Right ventricle myocardium superior (tissue), 1 donor: ENCODE results near the gene SLC6A4. TPM values are rescaled to one million over a fixed set of nuclear protein-coding genes. Genes with fewer than 3 reads are reported as not detected.

Experiments used
- ATAC-seq: fragments of 200-7000 bp; cut with Tn5 transposase; one replicate; pipeline ENCODE4 v1.9.1; 2020; ENCODE audit warnings: mild to moderate bottlenecking; ENCODE audit not compliant: poor library complexity
- DNase-seq: peaks from one replicate; pipeline ENCODE4 v3.0.0-alpha.2; 2020
- intact Hi-C: fragments of 100-400 bp; cut with DNase I; formaldehyde crosslinking; loops from one replicate; pipeline ENCODE4 v1.11.2; 2022
- total RNA-seq: library from RNA; stranded (reverse); fragmentation: NEBNext Ultra II Directional; extraction: Animal tissue kit (Norgen Biotek cat#: 25700); gene quantifications from one replicate; pipeline ENCODE4 v1.2.1, GENCODE V29; 2021
- donor health status: DM: no; HTN: yes; CAD: no; lungs with severe emphysema.

Gene SLC6A4
- total RNA-seq, 1 donor from 2014 or later = 0.75 TPM

DNA sequence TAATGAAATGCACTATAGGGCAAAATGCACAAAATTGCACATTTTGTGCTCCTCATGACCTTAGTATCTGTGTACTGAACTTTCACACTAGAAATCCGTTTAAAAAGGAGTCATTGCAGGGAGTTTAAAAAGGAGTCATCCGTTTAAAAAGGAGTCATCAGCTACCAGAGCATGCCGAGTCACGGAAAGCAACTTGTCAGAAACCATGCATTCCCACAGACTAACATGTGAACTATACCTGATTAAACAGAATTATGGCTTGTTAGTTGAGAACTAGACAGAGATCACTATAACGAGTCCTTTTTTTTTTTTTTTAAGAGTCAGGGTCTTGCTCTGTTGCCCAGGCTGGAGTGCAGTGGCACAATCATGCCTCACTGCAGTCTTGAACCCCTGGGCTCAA lies 35.9 kb downstream of the SLC6A4 start:
- no peak for DNase-seq
- intact Hi-C loops = no loop called here
- ATAC-seq = no peak

DNA sequence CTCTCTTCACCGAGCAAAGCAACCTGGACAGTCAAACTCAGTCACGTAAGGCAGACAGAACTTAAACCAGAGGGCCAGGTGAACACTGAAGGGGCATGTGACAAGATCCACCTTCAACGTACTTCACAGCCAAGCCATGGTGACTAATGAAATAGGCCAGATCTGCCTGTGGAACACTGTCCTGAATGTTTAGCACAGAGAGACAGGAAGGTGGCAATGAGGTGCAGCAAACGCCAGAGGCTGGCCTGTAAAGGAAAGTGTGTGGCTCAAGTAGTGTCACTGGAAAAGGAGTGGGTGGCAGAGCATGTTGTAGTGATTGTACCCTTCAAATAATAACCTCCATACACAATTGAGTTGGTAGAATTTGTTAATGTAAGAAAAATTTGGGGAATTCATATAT lies 38.1 kb downstream of the SLC6A4 start:
- ATAC-seq (peak; percentile 31), DNase-seq (no peak)
- intact Hi-C loops = no loop called here

DNA sequence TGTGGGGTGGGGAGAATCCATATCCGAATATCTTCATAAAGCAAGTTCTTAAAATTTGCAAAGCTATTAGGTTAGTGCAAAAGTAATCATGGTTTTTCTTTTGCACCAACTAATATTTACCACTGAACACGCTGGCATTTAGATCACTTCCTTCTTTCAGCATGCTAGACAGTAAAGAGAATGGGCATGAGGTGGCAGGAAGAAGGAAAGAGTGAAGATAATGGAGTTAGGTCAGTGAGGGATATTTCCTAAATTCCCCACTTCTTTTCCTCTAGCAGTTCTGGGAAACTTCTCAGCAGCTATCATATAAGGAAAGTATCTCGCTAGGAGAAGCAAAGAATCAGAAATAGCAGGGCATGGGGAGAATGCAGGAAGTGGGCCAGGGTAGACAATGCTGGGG lies 39.0 kb downstream of the SLC6A4 start:
- DNase-seq (no peak), ATAC-seq (no peak)
- intact Hi-C loops = no loop called here

DNA sequence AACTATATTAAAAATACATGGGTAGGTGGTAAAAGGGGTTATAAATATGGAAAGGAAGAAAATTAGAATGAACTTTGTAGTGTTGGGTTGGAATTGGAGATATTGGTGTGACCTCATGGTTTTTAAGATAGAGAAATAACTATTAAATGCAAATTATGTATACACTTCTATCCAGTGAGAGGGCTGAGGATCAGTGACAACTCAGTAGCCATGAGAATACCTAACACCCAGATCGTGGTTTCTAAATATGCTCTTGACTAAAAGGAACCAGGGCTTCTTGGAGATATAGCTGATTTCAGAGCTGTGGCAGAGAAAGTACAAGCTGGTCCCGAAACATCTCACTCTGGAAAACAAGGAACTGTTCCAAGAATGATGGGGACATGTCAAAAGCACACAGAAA lies 44.4 kb downstream of the SLC6A4 start:
- intact Hi-C loops = no loop called here
- no peak for ATAC-seq
- no peak for DNase-seq

DNA sequence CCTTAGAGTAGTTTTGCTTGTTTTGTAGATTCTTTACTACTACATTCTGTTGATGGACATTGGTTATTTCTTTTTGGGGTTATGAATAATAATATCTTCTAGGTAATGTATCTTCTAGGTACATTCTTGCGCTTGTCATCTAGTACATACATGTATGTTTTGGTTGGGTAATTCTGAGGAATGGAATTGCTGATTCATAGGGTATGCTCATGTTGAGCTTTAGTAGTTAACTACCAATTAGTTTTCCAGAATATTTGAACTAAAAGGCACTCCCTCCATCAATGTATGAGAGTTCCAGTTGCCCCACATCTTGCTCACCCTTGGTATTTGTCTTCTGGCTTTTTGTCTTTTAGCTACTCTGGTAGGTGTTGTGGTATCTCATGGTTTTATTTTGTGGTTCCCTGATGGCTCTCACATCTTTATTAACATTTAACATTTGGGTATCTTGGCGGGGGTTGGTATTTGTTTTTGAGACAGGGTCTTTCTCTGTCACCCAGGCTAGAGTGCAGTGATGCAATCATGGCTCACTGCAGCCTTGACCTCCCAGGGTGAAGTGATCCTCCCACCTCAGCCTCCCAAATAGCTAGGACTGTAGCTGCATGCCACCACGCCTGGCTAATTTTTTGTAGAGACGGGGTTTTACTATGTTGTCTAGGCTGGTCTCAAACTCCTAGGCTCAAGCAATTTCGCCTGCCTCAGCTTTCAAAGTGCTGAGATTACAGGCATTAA lies 47.1 kb downstream of the SLC6A4 start:
- ATAC-seq (no peak), DNase-seq (no peak)
- intact Hi-C loops = no loop called here

DNA sequence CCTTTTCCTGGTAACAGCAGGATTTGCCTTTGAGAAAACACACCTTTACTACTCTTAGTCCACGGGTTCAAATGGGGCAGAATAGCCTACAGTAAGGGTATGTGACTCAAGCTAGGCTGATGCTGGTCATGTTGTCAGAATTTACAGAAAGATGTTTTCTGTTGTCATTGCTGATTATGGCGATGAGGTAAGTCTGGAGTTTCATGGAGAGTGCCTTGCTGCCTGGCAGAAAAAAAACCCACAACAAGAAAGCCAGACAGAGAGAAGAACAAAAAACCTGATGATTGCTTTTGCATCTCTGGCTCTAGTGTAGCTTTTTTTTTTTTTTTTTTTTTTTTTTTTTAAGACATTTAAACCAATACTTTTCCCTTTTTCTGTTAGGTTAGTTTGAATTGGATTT lies 47.9 kb downstream of the SLC6A4 start:
- intact Hi-C loops = no loop called here
- DNase-seq (no peak), ATAC-seq (no peak)

DNA sequence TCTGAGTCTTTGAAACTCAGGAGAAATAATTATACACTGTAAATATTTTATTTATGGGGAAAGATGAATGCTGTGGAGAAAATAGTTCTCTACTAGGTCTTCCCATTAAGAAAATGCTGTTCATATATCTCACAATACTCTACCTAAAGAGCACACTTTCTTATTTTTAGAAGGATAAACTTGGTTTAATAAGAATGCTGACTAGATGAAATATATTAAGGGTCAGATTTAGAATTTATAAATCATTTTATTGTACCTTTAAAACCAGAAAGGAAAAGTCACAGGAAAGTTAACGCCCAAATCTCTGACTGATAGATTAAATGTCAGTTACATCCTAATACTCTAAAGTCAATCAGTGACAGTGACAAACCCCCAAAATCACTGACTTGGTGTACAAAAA lies 48.7 kb downstream of the SLC6A4 start:
- intact Hi-C loops = no loop called here
- no peak for DNase-seq
- ATAC-seq = no peak

DNA sequence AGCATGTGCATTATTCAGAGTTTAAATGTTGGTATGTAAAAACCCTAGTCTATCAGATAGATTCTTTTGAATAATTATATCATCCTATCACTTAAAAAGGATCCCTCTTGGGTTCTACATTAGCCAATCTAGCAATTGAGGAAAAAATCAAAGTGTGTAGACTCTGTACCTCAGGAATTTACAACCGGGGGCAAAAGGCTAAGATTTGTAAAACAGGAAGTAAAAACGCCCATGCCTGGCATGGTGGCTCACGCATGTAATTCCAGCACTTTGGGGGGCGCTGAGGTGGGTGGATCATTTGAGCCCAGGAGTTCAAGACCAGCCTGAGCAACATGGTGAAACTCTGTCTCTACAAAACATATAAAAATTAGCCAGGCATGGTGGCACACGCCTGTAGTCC lies 58.6 kb downstream of the SLC6A4 start:
- ATAC-seq = no peak
- intact Hi-C loops = no loop called here
- no peak for DNase-seq

DNA sequence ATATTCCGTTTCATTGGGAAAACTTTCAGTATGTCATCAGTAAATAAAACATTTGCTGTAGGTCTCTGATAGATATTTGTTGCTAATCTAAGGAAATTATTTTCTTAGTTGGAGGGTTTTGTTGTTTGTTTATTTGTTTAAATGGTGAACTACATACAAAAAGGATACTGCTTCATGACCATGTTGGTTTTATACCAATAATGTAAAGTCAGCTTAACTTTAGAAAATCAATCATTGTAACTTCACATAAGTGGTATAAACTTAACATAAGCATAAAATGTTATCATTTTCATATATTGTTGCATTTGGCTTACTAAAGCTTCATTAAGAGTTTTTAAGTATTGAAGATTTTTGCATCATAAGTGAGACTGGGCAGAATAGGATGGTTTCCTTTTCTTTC lies 60.9 kb downstream of the SLC6A4 start:
- ATAC-seq (no peak), DNase-seq (no peak)
- intact Hi-C loops = no loop called here

DNA sequence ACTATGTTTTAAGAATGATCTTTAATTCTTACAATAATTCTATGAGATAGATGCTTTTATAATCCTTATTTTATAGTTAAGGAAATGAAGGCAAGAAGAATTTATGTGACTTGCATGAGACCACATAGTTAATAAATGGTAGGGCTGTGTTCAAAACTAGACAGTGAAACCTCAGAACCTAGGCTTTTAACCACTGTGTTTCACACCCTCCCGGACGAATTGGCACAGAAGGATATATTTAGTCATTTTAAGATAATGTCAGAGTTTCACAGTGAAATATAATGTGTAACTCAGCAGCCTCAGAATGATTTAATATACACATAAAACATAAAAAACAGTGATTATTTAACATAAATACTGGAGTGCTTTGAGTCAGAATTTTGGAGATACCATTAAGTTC lies 61.8 kb downstream of the SLC6A4 start:
- ATAC-seq = no peak
- intact Hi-C loops = no loop called here

DNA sequence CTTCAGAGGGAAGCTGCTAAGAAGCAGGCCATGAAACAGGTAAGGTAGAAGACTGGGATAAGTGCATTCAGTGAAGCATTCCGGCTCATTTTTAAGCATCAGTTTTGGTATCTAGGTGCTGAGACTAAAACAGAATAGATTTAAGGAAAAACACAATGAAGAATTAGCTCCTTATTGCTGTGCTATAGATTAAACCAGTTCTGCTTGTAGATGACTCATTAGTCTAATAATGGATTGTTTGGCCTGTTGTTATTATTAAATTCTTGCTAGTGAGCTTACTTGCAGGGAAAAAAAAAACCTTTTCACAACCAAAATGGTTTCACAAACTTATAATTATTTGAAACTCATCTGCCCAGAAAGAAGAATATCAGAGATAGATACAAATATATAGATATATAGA lies 62.9 kb downstream of the SLC6A4 start:
- ATAC-seq (no peak), DNase-seq (no peak)
- intact Hi-C loops = no loop called here

More for the DNA sequence above, 61.8 kb downstream of the SLC6A4 start:
- no peak for DNase-seq

DNA sequence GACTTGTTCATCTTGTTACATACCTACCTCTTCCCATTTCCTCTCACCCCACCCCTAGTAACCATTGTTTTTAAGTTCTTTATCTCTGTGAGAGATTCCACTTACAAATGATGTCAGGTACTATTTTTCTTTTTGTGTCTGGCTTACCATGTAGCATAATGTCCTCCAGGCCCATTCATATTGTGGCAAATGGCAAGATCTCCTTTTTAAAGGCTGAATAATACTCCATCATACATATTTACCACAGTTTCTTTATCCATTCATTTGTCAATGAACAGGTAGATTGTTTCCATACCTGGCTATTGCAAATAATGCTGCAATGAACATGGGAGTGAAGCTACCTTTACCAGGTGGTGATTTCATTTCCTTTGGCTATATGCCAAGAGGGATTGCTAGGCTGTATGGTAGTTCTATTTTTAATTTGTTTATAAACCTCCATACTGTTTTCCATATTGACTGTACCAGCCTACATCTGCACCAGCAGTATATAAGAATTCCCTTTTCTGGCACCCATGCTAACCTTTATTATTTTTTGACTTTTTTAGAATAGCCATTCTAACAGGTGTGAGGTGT lies 65.0 kb downstream of the SLC6A4 start:
- DNase-seq (no peak), ATAC-seq (no peak)
- intact Hi-C loops = no loop called here

DNA sequence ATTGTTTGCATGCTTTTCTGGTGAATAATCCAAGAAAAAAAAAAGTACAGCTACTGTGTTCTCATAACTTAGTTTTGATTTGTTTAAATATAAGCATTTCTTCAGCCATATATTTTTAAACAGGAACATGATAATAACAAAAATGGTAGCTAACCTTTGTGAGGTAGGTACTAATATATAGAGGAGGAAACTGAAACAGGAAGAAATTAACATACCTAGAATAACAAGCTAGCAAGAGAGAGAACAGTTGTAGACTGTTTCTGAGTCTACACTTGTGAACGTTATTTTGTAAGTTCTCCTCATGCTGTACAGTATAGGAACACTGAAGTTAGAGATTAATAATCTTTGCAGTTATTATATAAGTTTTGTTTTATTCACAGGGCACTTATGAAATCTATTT lies 69.5 kb downstream of the SLC6A4 start:
- ATAC-seq (no peak), DNase-seq (no peak)
- intact Hi-C loops = no loop called here

DNA sequence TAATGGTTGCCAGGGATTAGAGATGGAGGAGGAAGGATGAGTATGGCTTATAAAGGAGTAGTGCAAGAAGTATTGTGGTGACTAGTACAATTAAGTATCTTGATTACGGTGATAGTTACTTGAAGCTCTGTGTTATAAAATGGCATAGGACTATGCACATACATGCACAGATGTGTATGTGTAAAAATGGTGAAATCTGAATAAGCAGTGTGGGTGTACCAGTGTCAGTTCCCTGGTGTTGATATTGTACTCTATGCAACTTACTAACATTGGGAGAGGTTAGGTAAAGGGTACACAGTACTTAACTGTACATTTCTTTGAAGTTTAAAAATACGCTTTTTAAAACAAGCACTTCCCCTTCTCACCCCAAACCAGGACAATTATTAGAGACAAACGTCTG lies 70.3 kb downstream of the SLC6A4 start:
- no peak for ATAC-seq
- DNase-seq = no peak
- intact Hi-C loops = no loop called here

DNA sequence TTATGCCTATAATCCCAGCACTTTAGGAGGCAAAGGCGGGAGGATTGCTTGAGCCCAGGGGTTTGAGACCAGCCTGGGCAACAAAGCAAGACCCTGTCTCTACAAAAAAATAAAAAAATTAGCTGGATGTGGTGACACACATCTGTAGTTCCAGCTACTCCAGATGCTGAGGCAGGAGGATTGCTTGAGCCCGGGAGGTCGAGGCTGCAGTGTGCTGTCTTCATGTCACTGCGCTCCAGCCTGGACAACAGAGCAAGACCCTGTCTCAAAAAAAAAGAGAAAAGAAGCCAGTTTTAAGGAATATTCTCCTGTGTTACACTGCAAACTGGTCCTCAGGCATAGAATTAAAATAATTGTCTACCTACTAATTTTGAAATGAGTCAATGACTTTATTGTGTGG lies 71.0 kb downstream of the SLC6A4 start:
- intact Hi-C loops = no loop called here

DNA sequence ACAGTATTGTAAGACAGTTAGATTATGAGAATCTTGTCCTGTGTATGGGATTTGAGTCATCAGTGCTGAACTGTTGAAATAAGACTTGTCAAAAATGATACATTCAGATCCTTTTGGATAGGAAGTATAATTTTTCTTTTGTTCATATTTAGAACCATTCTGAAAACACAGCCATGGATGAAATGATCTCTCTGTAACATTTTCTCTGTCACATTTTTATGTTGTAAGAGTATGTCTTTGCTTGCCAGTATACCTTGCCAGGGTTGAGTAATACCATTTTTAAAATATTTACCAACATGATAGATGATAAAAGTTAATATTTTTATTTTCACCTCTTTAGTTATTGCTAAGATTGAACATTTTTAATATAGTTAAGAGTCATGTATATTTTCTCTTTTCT lies 73.9 kb downstream of the SLC6A4 start:
- ATAC-seq = no peak
- DNase-seq = no peak
- intact Hi-C loops = no loop called here

More for the DNA sequence above, 71.0 kb downstream of the SLC6A4 start:
- ATAC-seq (no peak), DNase-seq (no peak)

DNA sequence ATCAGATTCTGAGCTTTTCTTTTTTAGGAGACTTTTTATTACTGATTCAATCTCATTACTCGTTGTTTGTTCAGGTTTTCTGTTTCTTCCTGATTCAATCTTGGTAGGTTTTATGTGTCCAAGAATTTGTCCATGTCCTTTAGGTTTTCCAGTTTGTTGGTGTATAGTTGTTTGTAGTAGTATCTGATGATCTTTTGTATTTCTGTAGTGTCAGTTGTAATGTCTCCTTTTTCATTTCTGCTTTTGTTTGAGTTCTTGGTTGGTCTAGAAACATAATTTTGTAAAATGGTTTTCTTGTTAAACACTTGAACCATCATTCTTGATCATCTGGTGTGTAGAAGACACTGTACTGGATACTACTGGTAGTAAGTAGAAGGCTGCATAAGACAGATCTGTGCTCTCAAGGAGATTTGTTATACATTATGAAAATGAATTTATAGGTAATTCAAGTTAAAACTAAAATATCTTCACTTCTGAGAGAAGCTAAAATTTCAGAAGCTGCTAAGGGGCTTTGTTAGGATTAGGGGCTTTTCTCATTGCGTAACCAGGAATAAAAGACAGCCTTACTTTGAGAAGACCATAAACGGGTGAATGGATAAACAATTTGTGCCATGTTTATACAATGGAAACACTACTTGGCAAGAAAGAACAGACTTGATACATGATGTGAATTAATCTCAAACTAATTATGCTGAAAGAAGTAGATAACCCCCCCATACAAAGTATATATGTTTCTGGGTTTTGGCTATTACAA lies 74.9 kb downstream of the SLC6A4 start:
- intact Hi-C loops = no loop called here
- ATAC-seq (no peak), DNase-seq (no peak)

DNA sequence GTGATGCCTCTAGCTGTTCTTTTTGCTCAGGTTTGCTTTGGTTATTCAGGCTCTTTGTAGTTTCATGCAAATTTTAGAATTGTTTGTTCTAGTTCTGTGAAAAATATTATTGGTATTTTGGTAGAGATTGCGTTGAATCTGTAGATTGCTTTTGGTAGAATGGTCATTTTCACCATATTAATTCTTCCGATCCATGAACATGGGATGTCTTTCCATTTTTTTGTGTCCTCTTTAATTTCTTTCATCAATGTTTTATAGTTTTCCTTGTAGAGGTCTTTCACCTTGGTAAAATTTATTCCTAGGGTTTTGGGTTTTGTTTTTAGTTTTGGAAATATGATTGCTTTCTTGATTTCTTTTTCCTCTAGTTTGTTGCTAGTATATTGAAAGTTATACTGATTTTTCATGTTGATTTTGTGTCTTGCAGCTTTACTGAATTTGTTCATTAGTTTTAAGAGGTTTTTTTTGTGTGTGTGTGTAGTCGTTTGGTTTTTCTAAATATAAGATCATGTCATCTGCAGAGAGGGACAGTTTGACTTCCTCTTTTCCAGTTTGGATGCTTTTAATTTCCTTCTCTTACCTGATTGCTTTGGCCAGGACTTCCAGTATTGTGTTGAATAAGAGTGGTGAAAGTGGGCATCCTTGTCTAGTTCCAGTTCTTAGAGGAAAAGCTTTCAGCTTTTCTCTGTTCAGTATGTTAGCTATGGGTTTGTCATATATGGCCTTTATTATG lies 76.4 kb downstream of the SLC6A4 start:
- DNase-seq (no peak), ATAC-seq (no peak)
- intact Hi-C loops = no loop called here

DNA sequence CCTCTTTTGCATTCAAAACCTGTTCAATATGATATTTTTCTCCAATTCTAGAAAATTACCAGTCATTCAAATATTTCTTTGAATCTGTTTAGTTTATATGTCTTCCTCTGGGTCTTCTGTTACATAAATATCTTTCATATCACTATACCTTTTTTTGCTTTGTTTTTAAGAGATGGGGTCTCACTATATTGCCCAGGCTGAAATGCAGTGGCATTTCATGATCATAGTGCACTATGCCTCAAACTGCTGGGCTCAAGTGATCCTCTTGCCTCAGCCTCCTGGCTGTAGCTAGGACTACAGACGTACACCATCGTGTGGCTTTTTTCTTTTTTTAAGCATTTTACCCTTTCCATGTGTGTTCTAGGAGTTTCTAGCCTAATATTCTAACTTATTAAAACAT lies 80.1 kb downstream of the SLC6A4 start:
- ATAC-seq (no peak), DNase-seq (no peak)
- intact Hi-C loops = no loop called here

DNA sequence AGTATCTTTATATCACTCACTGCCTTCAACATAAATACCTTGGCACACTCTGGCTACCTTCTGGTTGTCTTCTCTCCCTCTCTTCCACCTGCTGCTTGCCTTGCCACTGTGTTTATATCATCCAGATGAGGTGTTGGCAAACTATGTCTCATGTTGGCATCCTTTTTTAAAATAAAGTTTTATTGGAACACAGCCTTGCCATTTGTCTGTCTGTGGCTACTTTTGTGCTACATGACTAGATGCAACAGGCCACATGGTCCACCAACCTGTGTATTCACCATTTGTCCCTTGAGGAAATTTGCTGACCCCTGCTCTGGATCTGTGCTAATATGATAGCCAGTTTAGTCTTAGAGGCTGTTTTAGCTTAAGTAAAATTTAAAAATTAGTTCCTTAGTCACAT lies 82.0 kb downstream of the SLC6A4 start:
- no peak for ATAC-seq
- no peak for DNase-seq
- intact Hi-C loops = no loop called here
